Right hindlimb (tissue), 1 donor: ENCODE data around the gene METTL5.

Experiments
- DNase-seq: peaks from one replicate; pipeline ENCODE4 v3.0.0-alpha.2; 2018

The METTL5 gene

GRCh38 chr2:169778446-169778845, 46.3 kb downstream of the METTL5 start:
- DNase-seq, result no peak

GRCh38 chr2:169776252-169776761, 48.4 kb downstream of the METTL5 start:
- DNase-seq, result no peak

- no peak for DNase-seq
These were observed 48.9 kb downstream of the METTL5 start for GRCh38 chr2:169775765-169776164.

GRCh38 chr2:169775354-169775753, 49.4 kb downstream of the METTL5 start:
- no peak for DNase-seq

- DNase-seq, result no peak
These were observed 52.1 kb downstream of the METTL5 start for GRCh38 chr2:169772651-169773050.

GRCh38 chr2:169771612-169772011, 53.1 kb downstream of the METTL5 start:
- no peak for DNase-seq

- no peak for DNase-seq
These were observed 53.7 kb downstream of the METTL5 start for GRCh38 chr2:169771021-169771420.

GRCh38 chr2:169768262-169768995, 56.3 kb downstream of the METTL5 start:
- DNase-seq, result peak; percentile 31

- peak; percentile 68 for DNase-seq
These were observed 57.3 kb downstream of the METTL5 start for GRCh38 chr2:169767243-169767888.

- DNase-seq, result no peak
These were observed 59.2 kb downstream of the METTL5 start for GRCh38 chr2:169765523-169765922.

- DNase-seq, result no peak
These were observed 62.8 kb downstream of the METTL5 start for GRCh38 chr2:169761970-169762292.
